ENCODE data around the gene CBLN3.

DNA sequence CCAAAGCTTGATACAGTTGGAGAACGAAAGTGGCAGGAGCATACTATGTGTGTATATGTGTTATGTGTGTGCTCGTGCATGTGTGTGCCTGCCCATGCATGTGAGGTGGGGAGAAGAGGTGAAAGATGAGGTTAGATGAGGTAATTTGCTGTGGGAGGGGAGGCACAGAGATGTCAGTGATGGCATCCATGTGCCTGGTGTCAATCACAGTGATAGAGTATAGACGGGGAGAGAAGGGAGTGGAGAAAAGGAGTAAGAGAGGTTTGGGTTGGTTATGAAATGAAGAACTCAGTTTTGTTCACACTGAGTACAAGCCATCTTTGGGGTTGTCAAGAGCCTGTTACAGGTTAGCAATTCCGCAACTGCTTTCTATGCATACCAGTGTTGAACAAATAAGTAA lies 45.3 kb downstream of the CBLN3 start:
- TF ChIP-seq, protein P1, sequence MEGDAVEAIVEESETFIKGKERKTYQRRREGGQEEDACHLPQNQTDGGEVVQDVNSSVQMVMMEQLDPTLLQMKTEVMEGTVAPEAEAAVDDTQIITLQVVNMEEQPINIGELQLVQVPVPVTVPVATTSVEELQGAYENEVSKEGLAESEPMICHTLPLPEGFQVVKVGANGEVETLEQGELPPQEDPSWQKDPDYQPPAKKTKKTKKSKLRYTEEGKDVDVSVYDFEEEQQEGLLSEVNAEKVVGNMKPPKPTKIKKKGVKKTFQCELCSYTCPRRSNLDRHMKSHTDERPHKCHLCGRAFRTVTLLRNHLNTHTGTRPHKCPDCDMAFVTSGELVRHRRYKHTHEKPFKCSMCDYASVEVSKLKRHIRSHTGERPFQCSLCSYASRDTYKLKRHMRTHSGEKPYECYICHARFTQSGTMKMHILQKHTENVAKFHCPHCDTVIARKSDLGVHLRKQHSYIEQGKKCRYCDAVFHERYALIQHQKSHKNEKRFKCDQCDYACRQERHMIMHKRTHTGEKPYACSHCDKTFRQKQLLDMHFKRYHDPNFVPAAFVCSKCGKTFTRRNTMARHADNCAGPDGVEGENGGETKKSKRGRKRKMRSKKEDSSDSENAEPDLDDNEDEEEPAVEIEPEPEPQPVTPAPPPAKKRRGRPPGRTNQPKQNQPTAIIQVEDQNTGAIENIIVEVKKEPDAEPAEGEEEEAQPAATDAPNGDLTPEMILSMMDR (IDR thresholded peaks at IDR 0.05; ENCODE audit: low read depth, low read length, missing input control) = no peak
- no peak for TF ChIP-seq NR2F2 (IDR thresholded peaks at IDR 0.05)
- no peak for TF ChIP-seq EGR1 (IDR thresholded peaks at IDR 0.05; ENCODE audit: low read depth in 2 of 2)
- TF ChIP-seq, protein P2, sequence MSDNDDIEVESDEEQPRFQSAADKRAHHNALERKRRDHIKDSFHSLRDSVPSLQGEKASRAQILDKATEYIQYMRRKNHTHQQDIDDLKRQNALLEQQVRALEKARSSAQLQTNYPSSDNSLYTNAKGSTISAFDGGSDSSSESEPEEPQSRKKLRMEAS (IDR thresholded peaks at IDR 0.05) = no peak
- TF ChIP-seq YY1 (IDR thresholded peaks at IDR 0.05) = no peak
- no peak for TF ChIP-seq TAF1 (conservative IDR thresholded peaks at IDR 0.05)
